HG03558 (cell line): ENCODE results near the gene PEX16.
"Not testable (repeated sequence)": the region's sequence is repeated elsewhere in the genome, so short reads cannot be mapped to it uniquely, and the experiment has no call there.

Source experiments
- ATAC-seq: cut with Tn5 transposase; IDR thresholded peaks from one replicate; pipeline ENCODE4 v1.9.1; 2021; ENCODE audit warnings: moderate number of reproducible peaks; ENCODE audit not compliant: unreplicated experiment; ENCODE audit errors: extremely low read depth

Gene PEX16

GRCh38 chr11:45900916-45901617 is 16.6 kb downstream of the PEX16 start:
- no peak for ATAC-seq

- not testable (repeated sequence) for ATAC-seq
Observed at GRCh38 chr11:45900175-45900800, 17.4 kb downstream of the PEX16 start.

GRCh38 chr11:45899448-45900174 is 18.1 kb downstream of the PEX16 start:
- peak; percentile 69 for ATAC-seq

- ATAC-seq = no peak
Observed at GRCh38 chr11:45899086-45899447, 18.6 kb downstream of the PEX16 start.

GRCh38 chr11:45897556-45897955 is 20.1 kb downstream of the PEX16 start:
- no peak for ATAC-seq

- ATAC-seq = no peak
Observed at GRCh38 chr11:45896422-45896984, 21.2 kb downstream of the PEX16 start.

GRCh38 chr11:45895553-45896259 is 22.0 kb downstream of the PEX16 start:
- no peak for ATAC-seq

- ATAC-seq = no peak
Observed at GRCh38 chr11:45894555-45895247, 23.0 kb downstream of the PEX16 start.

- no peak for ATAC-seq
Observed at GRCh38 chr11:45892856-45893255, 24.8 kb downstream of the PEX16 start.

GRCh38 chr11:45890886-45891550 is 26.7 kb downstream of the PEX16 start:
- ATAC-seq = no peak

GRCh38 chr11:45889966-45890365 is 27.7 kb downstream of the PEX16 start:
- ATAC-seq = no peak

- ATAC-seq = no peak
Observed at GRCh38 chr11:45889555-45889954, 28.1 kb downstream of the PEX16 start.

- no peak for ATAC-seq
Observed at GRCh38 chr11:45887587-45887986, 30.1 kb downstream of the PEX16 start.

- no peak for ATAC-seq
Observed at GRCh38 chr11:45886816-45887520, 30.7 kb downstream of the PEX16 start.

GRCh38 chr11:45885921-45886721 is 31.6 kb downstream of the PEX16 start:
- no peak for ATAC-seq

- ATAC-seq = no peak
Observed at GRCh38 chr11:45885274-45885920, 32.3 kb downstream of the PEX16 start, which contains the start of gene MAPK8IP1. MAPK8IP1 (plus strand) TSS chr11:45885651; CDS start chr11:45885821, 170 bp downstream.

- no peak for ATAC-seq
Observed at GRCh38 chr11:45884596-45885185, 33.0 kb downstream of the PEX16 start.
